NCI-H1694 (cell line): ENCODE results near the gene POLN.
"Not testable (repeated sequence)": the region's sequence is repeated elsewhere in the genome, so short reads cannot be mapped to it uniquely, and the experiment has no call there.

ENCODE experiments used
- DNase-seq: peaks from one replicate; lab custom pipeline; 2025; lab: John Stamatoyannopoulos, UW

Gene POLN

GRCh38 chr4:2251795-2252529 lies 10.0 kb upstream of the POLN start:
- no peak for DNase-seq

GRCh38 chr4:2251073-2251794 lies 9.3 kb upstream of the POLN start:
- no peak for DNase-seq

- no peak for DNase-seq
Observed at GRCh38 chr4:2250357-2251072, 8.6 kb upstream of the POLN start.

GRCh38 chr4:2249526-2250356 lies 7.8 kb upstream of the POLN start:
- DNase-seq = no peak

GRCh38 chr4:2248821-2249261 lies 6.9 kb upstream of the POLN start:
- no peak for DNase-seq

GRCh38 chr4:2248044-2248780 lies 6.3 kb upstream of the POLN start:
- DNase-seq = no peak

- no peak for DNase-seq
Observed at GRCh38 chr4:2247128-2248043, 5.5 kb upstream of the POLN start.

- no peak for DNase-seq
Observed at GRCh38 chr4:2246384-2247127, 4.6 kb upstream of the POLN start.

GRCh38 chr4:2245787-2246275 lies 3.9 kb upstream of the POLN start:
- no peak for DNase-seq

- no peak for DNase-seq
Observed at GRCh38 chr4:2245057-2245786, 3.3 kb upstream of the POLN start.

GRCh38 chr4:2243681-2244380 lies 1.9 kb upstream of the POLN start:
- DNase-seq = peak; percentile 5

GRCh38 chr4:2241003-2241402 lies 918 bp downstream of the POLN start:
- no peak for DNase-seq

- DNase-seq = no peak
Observed at GRCh38 chr4:2236944-2237666, 4.8 kb downstream of the POLN start.

GRCh38 chr4:2231082-2231481 lies 10.8 kb downstream of the POLN start:
- DNase-seq = no peak

- DNase-seq = no peak
Observed at GRCh38 chr4:2226261-2226660, 15.7 kb downstream of the POLN start.

- no peak for DNase-seq
Observed at GRCh38 chr4:2222838-2223237, 19.1 kb downstream of the POLN start.

GRCh38 chr4:2221378-2221777 lies 20.5 kb downstream of the POLN start:
- DNase-seq = not testable (repeated sequence)
